Endothelial cell (in vitro differentiated cells): ENCODE data around the gene ZNF184. TPM values are rescaled to one million over a fixed set of nuclear protein-coding genes. Genes with fewer than 3 reads are reported as not detected.

Experiments used
- DNase-seq: peaks from one replicate; pipeline ENCODE4 v3.0.0; 2021; ENCODE audit warnings: low spot score
- H3K27ac Mint-ChIP-seq: one replicate; pipeline ENCODE4 v1.8.0; 2021; ENCODE audit warnings: mixed read lengths, inconsistent platforms; ENCODE audit not compliant: unreplicated experiment
- H3K27me3 Mint-ChIP-seq: one replicate; pipeline ENCODE4 v1.8.0; 2021; ENCODE audit warnings: mild to moderate bottlenecking, moderate library complexity, mixed read lengths, inconsistent platforms; ENCODE audit not compliant: unreplicated experiment
- H3K36me3 Mint-ChIP-seq: one replicate; pipeline ENCODE4 v1.8.0; 2021; ENCODE audit warnings: mild to moderate bottlenecking, low read depth, mixed read lengths, inconsistent platforms; ENCODE audit not compliant: unreplicated experiment
- H3K4me1 Mint-ChIP-seq: one replicate; pipeline ENCODE4 v1.8.0; 2021; ENCODE audit warnings: mild to moderate bottlenecking, mixed read lengths, inconsistent platforms; ENCODE audit not compliant: unreplicated experiment
- H3K4me3 Mint-ChIP-seq: one replicate; pipeline ENCODE4 v1.8.0; 2021; ENCODE audit warnings: mild to moderate bottlenecking, mixed read lengths, inconsistent platforms; ENCODE audit not compliant: unreplicated experiment
- H3K9me3 Mint-ChIP-seq: one replicate; pipeline ENCODE4 v1.8.0; 2021; ENCODE audit warnings: mixed read lengths, inconsistent platforms; ENCODE audit not compliant: unreplicated experiment
- total RNA-seq: library from RNA; stranded (reverse); fragmentation: NEBNext Ultra II Directional; extraction: Animal tissue kit (Norgen Biotek cat#: 25700); gene quantifications from one replicate; pipeline ENCODE4 v1.2.1, GENCODE V29; 2021; ENCODE audit not compliant: unreplicated experiment
- TF ChIP-seq, protein P1 (sequence below): fragments of 200-600 bp; sonication (generic); IDR thresholded peaks from one replicate; pipeline ENCODE4 v1.5.0; 2021; ENCODE audit warnings: antibody characterized with exemption; ENCODE audit not compliant: unreplicated experiment

Gene ZNF184
- total RNA-seq, 1 donor from 2014 or later, result 12.6 TPM

GRCh38 chr6:27503436-27504030 lies 30.6 kb upstream of the ZNF184 start:
- Mint-ChIP-seq H3K9me3 (no peaks in the 10 kb centered on the region), H3K27me3 (peaks cover 16% of the 10 kb centered on the region), H3K27ac (peak overlapping the region; percentile 3), H3K4me3 (peak overlapping the region; percentile 87), H3K36me3 (no peaks in the 10 kb centered on the region), H3K4me1 (peaks cover 6% of the 10 kb centered on the region)
- peak; percentile 78 for DNase-seq
- TF ChIP-seq, protein P1, sequence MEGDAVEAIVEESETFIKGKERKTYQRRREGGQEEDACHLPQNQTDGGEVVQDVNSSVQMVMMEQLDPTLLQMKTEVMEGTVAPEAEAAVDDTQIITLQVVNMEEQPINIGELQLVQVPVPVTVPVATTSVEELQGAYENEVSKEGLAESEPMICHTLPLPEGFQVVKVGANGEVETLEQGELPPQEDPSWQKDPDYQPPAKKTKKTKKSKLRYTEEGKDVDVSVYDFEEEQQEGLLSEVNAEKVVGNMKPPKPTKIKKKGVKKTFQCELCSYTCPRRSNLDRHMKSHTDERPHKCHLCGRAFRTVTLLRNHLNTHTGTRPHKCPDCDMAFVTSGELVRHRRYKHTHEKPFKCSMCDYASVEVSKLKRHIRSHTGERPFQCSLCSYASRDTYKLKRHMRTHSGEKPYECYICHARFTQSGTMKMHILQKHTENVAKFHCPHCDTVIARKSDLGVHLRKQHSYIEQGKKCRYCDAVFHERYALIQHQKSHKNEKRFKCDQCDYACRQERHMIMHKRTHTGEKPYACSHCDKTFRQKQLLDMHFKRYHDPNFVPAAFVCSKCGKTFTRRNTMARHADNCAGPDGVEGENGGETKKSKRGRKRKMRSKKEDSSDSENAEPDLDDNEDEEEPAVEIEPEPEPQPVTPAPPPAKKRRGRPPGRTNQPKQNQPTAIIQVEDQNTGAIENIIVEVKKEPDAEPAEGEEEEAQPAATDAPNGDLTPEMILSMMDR, result no peak

GRCh38 chr6:27502508-27503435 lies 29.9 kb upstream of the ZNF184 start:
- Mint-ChIP-seq H3K27me3 (peaks cover 16% of the 10 kb centered on the region), H3K4me1 (peaks cover 6% of the 10 kb centered on the region), H3K27ac (peak overlapping the region; percentile 74), H3K36me3 (no peaks in the 10 kb centered on the region), H3K4me3 (peak overlapping the region; percentile 87), H3K9me3 (no peaks in the 10 kb centered on the region)
- TF ChIP-seq, protein P1, result no peak
- peak; percentile 64 for DNase-seq

GRCh38 chr6:27501187-27501586 lies 28.3 kb upstream of the ZNF184 start:
- no peaks in the 10 kb centered on the region for H3K36me3 Mint-ChIP-seq
- no peak overlapping the region for H3K27ac Mint-ChIP-seq
- no peak for DNase-seq
- H3K9me3 Mint-ChIP-seq, result no peaks in the 10 kb centered on the region
- peaks cover 6% of the 10 kb centered on the region for H3K4me1 Mint-ChIP-seq
- TF ChIP-seq, protein P1, result no peak
- H3K27me3 Mint-ChIP-seq, result peaks cover 19% of the 10 kb centered on the region
- no peak overlapping the region for H3K4me3 Mint-ChIP-seq

DNA sequence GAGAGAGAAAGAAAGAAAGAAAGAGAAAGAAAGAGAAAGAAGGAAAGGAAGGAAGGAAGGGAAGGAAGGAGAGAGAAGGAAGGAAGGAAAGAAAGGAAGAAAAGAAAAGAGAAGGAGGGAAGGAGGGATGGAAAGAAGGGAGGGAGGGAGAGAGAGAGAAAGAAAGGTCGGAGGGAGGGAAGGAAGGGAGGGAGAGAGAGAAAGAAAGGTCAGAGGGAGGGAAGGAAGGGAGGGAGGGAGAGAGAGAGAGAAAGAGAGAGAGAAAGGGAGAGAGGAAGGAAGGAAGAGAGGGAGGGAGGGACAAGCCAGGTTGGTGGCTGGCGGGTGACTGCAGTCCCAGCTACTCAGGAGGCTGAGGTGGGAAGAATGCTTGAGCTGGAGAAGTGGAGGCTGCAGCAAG lies 27.3 kb upstream of the ZNF184 start:
- Mint-ChIP-seq H3K4me1 (peaks cover 6% of the 10 kb centered on the region), H3K27ac (no peak overlapping the region), H3K27me3 (peaks cover 24% of the 10 kb centered on the region), H3K4me3 (no peak overlapping the region), H3K9me3 (no peaks in the 10 kb centered on the region), H3K36me3 (no peaks in the 10 kb centered on the region)
- TF ChIP-seq, protein P1, result no peak
- no peak for DNase-seq
